ENCODE measurements around the gene HOXC6. TPM values are rescaled to one million over a fixed set of nuclear protein-coding genes. Genes with fewer than 3 reads are reported as not detected.

HOXC6 gene
- total RNA-seq, 1 donor from 2014 or later: not detected

- Histone ChIP-seq H3K9me3 (replicated peaks) (no peaks in the 10 kb centered on the region), H3K36me3 (no peaks in the 10 kb centered on the region), H3K27ac (replicated peaks) (no peak overlapping the region), H3K4me3 (no peak overlapping the region), H3K4me1 (peaks cover 23% of the 10 kb centered on the region), H3K27me3 (ENCODE audit: low read depth) (peaks cover 98% of the 10 kb centered on the region)
- DNase-seq: no peak
- intact Hi-C loops (cut with micrococcal nuclease): no loop called here
- TF ChIP-seq CTCF (IDR thresholded peaks at IDR 0.05; ENCODE audit: borderline replicate concordance): no peak
Measured at GRCh38 chr12:54010053-54010971, 17.9 kb upstream of the HOXC6 start.

- TF ChIP-seq CTCF (IDR thresholded peaks at IDR 0.05; ENCODE audit: borderline replicate concordance): no peak
- intact Hi-C loops (cut with micrococcal nuclease): no loop called here
- H3K27ac ChIP-seq (replicated peaks): no peak overlapping the region
- no peaks in the 10 kb centered on the region for H3K9me3 ChIP-seq (replicated peaks)
- H3K4me3 ChIP-seq: no peak overlapping the region
- no peak for DNase-seq
- no peaks in the 10 kb centered on the region for H3K36me3 ChIP-seq
- peaks cover 22% of the 10 kb centered on the region for H3K4me1 ChIP-seq
- H3K27me3 ChIP-seq (ENCODE audit: low read depth): peaks cover 98% of the 10 kb centered on the region
Measured at GRCh38 chr12:54010972-54011664, 17.1 kb upstream of the HOXC6 start.

- Histone ChIP-seq H3K27ac (replicated peaks) (no peak overlapping the region), H3K4me3 (no peak overlapping the region), H3K36me3 (no peaks in the 10 kb centered on the region), H3K4me1 (peaks cover 19% of the 10 kb centered on the region), H3K27me3 (ENCODE audit: low read depth) (peaks cover 98% of the 10 kb centered on the region), H3K9me3 (replicated peaks) (no peaks in the 10 kb centered on the region)
- no peak for TF ChIP-seq CTCF (IDR thresholded peaks at IDR 0.05; ENCODE audit: borderline replicate concordance)
- intact Hi-C loops (cut with micrococcal nuclease): no loop called here
- DNase-seq: no peak
Measured at GRCh38 chr12:54011665-54012532, 16.3 kb upstream of the HOXC6 start.

- no peak for DNase-seq
- Histone ChIP-seq H3K9me3 (replicated peaks) (no peaks in the 10 kb centered on the region), H3K4me1 (peaks cover 28% of the 10 kb centered on the region), H3K27me3 (ENCODE audit: low read depth) (peaks cover 98% of the 10 kb centered on the region), H3K27ac (replicated peaks) (no peak overlapping the region), H3K36me3 (no peaks in the 10 kb centered on the region), H3K4me3 (no peak overlapping the region)
- no peak for TF ChIP-seq CTCF (IDR thresholded peaks at IDR 0.05; ENCODE audit: borderline replicate concordance)
- intact Hi-C loops (cut with micrococcal nuclease): no loop called here
Measured at GRCh38 chr12:54012631-54013409, 15.4 kb upstream of the HOXC6 start.

Measured in left ventricle myocardium inferior (tissue), 1 donor.